ENCODE data around the gene KDM4B. TPM values are rescaled to one million over a fixed set of nuclear protein-coding genes. Genes with fewer than 3 reads are reported as not detected.

The KDM4B gene
- total and polyA plus RNA-seq, 2 donors from 2014 or later = 6.6 to 35.7 TPM

GRCh38 chr19:5196832-5197231, 227.9 kb downstream of the KDM4B start:
- H3K36me3 ChIP-seq (ENCODE audit: control insufficient read depth in 2 of 3, insufficient read depth in 3 of 3, low read length in 3 of 3) = no peaks in the 10 kb centered on the region
- H3K9ac ChIP-seq (ENCODE audit: low read length in 3 of 3) = no peak overlapping the region
- DNase-seq (no peak), FAIRE-seq (no peak)
- peaks cover 0 to 7% (median 5%) of the 10 kb centered on the region in 3 donors for H3K9me3 ChIP-seq (ENCODE audit: control insufficient read depth in 2 of 3, insufficient read depth in 1 of 3, low read length in 3 of 3)
- intact Hi-C loops (cut with DNase I) = no loop called here
- H3K4me1 ChIP-seq (ENCODE audit: control insufficient read depth in 2 of 3, insufficient read depth in 2 of 3, low read depth in 1 of 3, low read length in 3 of 3) = no peaks in the 10 kb centered on the region
- no peak for TF ChIP-seq CTCF (IDR thresholded peaks at IDR 0.05; ENCODE audit: borderline replicate concordance, extremely low read depth, insufficient read depth)
- no peak overlapping the region for H3K27ac ChIP-seq (ENCODE audit: low read depth in 2 of 2, low read length in 2 of 2)
- H3K27me3 ChIP-seq (ENCODE audit: control insufficient read depth, insufficient read depth, low read length) = no peaks in the 10 kb centered on the region
- H3K4me3 ChIP-seq (ENCODE audit: low read length in 3 of 3) = no peak overlapping the region

- no peak for FAIRE-seq
- H3K9ac ChIP-seq (ENCODE audit: low read length in 3 of 3) = no peak overlapping the region
- intact Hi-C loops (cut with DNase I) = no loop called here
- no peaks in the 10 kb centered on the region for H3K36me3 ChIP-seq (ENCODE audit: control insufficient read depth in 2 of 3, insufficient read depth in 3 of 3, low read length in 3 of 3)
- no peak overlapping the region for H3K4me3 ChIP-seq (ENCODE audit: low read length in 3 of 3)
- H3K4me1 ChIP-seq (ENCODE audit: control insufficient read depth in 2 of 3, insufficient read depth in 2 of 3, low read depth in 1 of 3, low read length in 3 of 3) = no peaks in the 10 kb centered on the region
- H3K9me3 ChIP-seq (ENCODE audit: control insufficient read depth in 2 of 3, insufficient read depth in 1 of 3, low read length in 3 of 3) = peaks cover 0 to 11% (median 5%) of the 10 kb centered on the region in 3 donors
- no peak overlapping the region for H3K27ac ChIP-seq (ENCODE audit: low read depth in 2 of 2, low read length in 2 of 2)
- no peak for TF ChIP-seq CTCF (IDR thresholded peaks at IDR 0.05; ENCODE audit: borderline replicate concordance, extremely low read depth, insufficient read depth)
- no peak for DNase-seq
- no peaks in the 10 kb centered on the region for H3K27me3 ChIP-seq (ENCODE audit: control insufficient read depth, insufficient read depth, low read length)
Observed at GRCh38 chr19:5200844-5201243, 231.9 kb downstream of the KDM4B start.

DNA sequence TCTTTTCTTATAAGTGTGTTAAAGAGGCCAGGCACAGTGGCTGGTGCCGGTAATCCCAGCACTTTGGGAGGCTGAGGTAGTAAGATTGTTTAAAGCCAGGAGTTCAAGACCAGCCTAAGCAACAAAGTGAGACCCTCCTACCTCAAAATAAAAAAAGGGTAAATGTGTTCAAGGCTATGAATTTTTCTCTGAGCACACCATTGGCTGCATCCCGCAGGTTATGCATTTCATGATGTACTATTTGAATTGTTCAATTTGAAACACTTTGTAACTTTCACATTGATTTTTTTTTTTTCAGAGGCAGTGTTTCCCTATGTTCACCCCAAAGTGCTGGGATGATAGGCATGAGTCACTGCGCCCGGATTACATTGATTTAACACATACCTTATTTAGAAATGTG, 233.6 kb downstream of the KDM4B start:
- TF ChIP-seq CTCF (IDR thresholded peaks at IDR 0.05; ENCODE audit: borderline replicate concordance, extremely low read depth, insufficient read depth) = no peak
- Histone ChIP-seq H3K9ac (ENCODE audit: low read length in 3 of 3) (no peak overlapping the region), H3K9me3 (ENCODE audit: control insufficient read depth in 2 of 3, insufficient read depth in 1 of 3, low read length in 3 of 3) (peaks cover 0 to 11% (median 5%) of the 10 kb centered on the region in 3 donors), H3K27me3 (ENCODE audit: control insufficient read depth, insufficient read depth, low read length) (no peaks in the 10 kb centered on the region), H3K36me3 (ENCODE audit: control insufficient read depth in 2 of 3, insufficient read depth in 3 of 3, low read length in 3 of 3) (peaks cover 0 to 3% (median 0%) of the 10 kb centered on the region in 3 donors), H3K4me1 (ENCODE audit: control insufficient read depth in 2 of 3, insufficient read depth in 2 of 3, low read depth in 1 of 3, low read length in 3 of 3) (no peaks in the 10 kb centered on the region), H3K4me3 (ENCODE audit: low read length in 3 of 3) (no peak overlapping the region), H3K27ac (ENCODE audit: low read depth in 2 of 2, low read length in 2 of 2) (no peak overlapping the region)
- FAIRE-seq = no peak
- intact Hi-C loops (cut with DNase I) = no loop called here
- no peak for DNase-seq

Small RNAs within 50 kb of the gene (microRNA-seq; reads per million reads assigned to microRNA genes)
- not detected for gene MIR4747

Other genes with a start within 250 kb of the KDM4B start
- 61.9 TPM for gene DPP9, start 245.3 kb upstream of the KDM4B start, total RNA-seq
- 14.0 TPM for gene DPP9, start 245.3 kb upstream of the KDM4B start, polyA plus RNA-seq (ENCODE audit: insufficient read depth, low read depth, low replicate concordance)
- 11.3 TPM for gene FEM1A, start 177.4 kb upstream of the KDM4B start, total RNA-seq
- gene FEM1A, start 177.4 kb upstream of the KDM4B start, polyA plus RNA-seq (ENCODE audit: insufficient read depth, low read depth, low replicate concordance) = 4.6 TPM
- gene TICAM1, start 137.4 kb upstream of the KDM4B start, total RNA-seq = 23.0 TPM
- gene TICAM1, start 137.4 kb upstream of the KDM4B start, polyA plus RNA-seq (ENCODE audit: insufficient read depth, low read depth, low replicate concordance) = 9.9 TPM
- 60.0 TPM for gene PLIN3, start 101.4 kb upstream of the KDM4B start, total RNA-seq
- gene PLIN3, start 101.4 kb upstream of the KDM4B start, polyA plus RNA-seq (ENCODE audit: insufficient read depth, low read depth, low replicate concordance) = 30.5 TPM
- gene ARRDC5, start 66.2 kb upstream of the KDM4B start, total RNA-seq = 1.4 TPM
- not detected for gene ARRDC5, start 66.2 kb upstream of the KDM4B start, polyA plus RNA-seq (ENCODE audit: insufficient read depth, low read depth, low replicate concordance)
- gene UHRF1, start 59.6 kb upstream of the KDM4B start, total RNA-seq = 3.1 TPM
- gene UHRF1, start 59.6 kb upstream of the KDM4B start, polyA plus RNA-seq (ENCODE audit: insufficient read depth, low read depth, low replicate concordance) = 0.19 TPM